ENCODE results near the gene AIM2.

The AIM2 gene

DNA sequence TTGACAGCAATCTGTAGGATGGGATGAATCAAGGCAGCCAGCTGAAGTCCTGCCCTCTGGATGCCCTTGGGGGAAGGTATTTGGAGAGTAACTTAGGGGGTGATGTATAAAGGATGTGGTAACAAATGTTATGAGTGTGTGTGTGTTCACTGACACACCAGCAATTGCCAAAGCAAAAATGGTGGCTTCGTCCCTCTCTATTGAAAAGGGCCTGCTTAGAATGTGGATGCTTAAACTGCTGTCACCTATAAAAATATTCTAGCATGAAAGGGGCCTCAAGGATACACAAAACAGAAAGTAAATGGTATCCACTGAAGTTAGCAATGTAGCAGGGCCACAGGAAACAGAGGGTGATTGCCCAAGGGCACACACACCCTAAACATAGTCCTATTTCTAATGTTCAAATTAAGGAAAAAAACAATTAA lies 15.1 kb upstream of the AIM2 start:
- TF ChIP-seq FOXP2 (optimal IDR thresholded peaks at IDR 0.05; ENCODE audit: borderline replicate concordance, extremely low read depth, extremely low read length, insufficient read depth) = no peak
- TF ChIP-seq, protein P1, sequence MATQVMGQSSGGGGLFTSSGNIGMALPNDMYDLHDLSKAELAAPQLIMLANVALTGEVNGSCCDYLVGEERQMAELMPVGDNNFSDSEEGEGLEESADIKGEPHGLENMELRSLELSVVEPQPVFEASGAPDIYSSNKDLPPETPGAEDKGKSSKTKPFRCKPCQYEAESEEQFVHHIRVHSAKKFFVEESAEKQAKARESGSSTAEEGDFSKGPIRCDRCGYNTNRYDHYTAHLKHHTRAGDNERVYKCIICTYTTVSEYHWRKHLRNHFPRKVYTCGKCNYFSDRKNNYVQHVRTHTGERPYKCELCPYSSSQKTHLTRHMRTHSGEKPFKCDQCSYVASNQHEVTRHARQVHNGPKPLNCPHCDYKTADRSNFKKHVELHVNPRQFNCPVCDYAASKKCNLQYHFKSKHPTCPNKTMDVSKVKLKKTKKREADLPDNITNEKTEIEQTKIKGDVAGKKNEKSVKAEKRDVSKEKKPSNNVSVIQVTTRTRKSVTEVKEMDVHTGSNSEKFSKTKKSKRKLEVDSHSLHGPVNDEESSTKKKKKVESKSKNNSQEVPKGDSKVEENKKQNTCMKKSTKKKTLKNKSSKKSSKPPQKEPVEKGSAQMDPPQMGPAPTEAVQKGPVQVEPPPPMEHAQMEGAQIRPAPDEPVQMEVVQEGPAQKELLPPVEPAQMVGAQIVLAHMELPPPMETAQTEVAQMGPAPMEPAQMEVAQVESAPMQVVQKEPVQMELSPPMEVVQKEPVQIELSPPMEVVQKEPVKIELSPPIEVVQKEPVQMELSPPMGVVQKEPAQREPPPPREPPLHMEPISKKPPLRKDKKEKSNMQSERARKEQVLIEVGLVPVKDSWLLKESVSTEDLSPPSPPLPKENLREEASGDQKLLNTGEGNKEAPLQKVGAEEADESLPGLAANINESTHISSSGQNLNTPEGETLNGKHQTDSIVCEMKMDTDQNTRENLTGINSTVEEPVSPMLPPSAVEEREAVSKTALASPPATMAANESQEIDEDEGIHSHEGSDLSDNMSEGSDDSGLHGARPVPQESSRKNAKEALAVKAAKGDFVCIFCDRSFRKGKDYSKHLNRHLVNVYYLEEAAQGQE (IDR thresholded peaks at IDR 0.05; ENCODE audit: insufficient read depth in 1 of 2, low read depth in 2 of 2, low read length in 2 of 2) = no peak
- no peak for TF ChIP-seq TAF1 (IDR thresholded peaks at IDR 0.05; ENCODE audit: borderline replicate concordance, insufficient read depth, low read length)
- no peak for TF ChIP-seq POLR2AphosphoS5 (IDR thresholded peaks at IDR 0.05; ENCODE audit: low read depth, low read length)
- TF ChIP-seq SIN3A (IDR thresholded peaks at IDR 0.05; ENCODE audit: borderline replicate concordance, insufficient read depth, low read length) = no peak

DNA sequence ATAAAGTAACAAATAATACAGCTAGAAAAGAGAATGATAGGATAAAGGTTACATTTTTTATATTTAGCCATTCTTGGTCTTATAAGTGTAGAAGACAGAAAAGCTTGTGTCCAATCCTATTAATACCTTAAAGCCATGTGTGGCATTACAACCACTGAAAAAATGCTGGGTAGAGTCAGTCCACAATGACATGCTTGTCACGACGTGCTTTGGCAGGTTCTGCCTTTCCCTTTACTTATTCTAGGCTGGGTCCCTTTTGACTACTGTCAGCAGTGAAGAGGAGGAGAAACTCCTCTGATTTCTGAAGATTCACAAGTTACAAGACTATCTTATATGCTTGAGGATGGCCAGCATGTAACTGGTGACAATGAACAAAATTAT lies 14.6 kb upstream of the AIM2 start:
- no peak for TF ChIP-seq FOXP2 (optimal IDR thresholded peaks at IDR 0.05; ENCODE audit: borderline replicate concordance, extremely low read depth, extremely low read length, insufficient read depth)
- TF ChIP-seq, protein P1 (IDR thresholded peaks at IDR 0.05; ENCODE audit: insufficient read depth in 1 of 2, low read depth in 2 of 2, low read length in 2 of 2) = no peak
- TF ChIP-seq SIN3A (IDR thresholded peaks at IDR 0.05; ENCODE audit: borderline replicate concordance, insufficient read depth, low read length) = no peak
- no peak for TF ChIP-seq POLR2AphosphoS5 (IDR thresholded peaks at IDR 0.05; ENCODE audit: low read depth, low read length)
- no peak for TF ChIP-seq TAF1 (IDR thresholded peaks at IDR 0.05; ENCODE audit: borderline replicate concordance, insufficient read depth, low read length)

DNA sequence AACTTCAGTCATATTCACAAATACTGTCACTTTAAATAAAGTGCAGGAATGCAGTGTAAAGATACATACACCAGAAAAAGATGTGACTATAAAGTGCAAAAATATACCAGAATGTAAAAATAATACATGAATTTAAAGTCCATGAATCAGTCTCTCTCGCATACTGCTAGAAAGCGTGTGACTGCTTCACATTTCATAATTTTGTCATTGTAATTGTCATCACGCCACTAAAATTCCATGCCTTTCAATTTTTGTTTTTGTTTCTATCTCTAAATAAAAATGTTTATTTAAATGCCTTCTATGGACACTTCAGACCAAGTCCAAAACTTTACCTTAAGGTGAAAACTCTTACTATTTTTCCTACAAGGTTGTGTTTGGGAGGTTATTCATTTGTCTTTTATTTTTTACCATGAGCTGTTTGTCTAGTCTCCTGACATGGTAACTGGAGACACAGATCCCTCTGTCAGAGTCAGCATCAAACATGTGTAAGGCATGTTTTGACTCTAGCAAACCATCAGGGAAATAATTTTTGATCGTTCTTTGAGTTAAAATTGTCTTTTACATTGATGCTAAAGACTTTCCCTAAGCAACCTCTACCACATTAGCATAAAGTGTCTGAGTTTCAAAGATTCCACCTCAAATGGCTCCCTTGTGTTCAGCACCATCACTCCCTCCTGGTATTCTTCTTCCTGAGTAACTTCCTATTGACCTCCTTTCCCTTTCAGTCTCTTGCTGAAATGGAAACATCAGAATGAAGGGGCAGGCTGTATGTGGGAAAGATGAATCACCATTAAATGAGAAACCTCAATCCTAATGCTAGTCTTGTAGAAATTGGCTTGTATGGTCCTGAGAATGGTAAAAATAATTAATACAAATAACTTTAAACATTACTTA lies 14.0 kb upstream of the AIM2 start:
- TF ChIP-seq POLR2AphosphoS5 (IDR thresholded peaks at IDR 0.05; ENCODE audit: low read depth, low read length) = no peak
- TF ChIP-seq SIN3A (IDR thresholded peaks at IDR 0.05; ENCODE audit: borderline replicate concordance, insufficient read depth, low read length) = no peak
- no peak for TF ChIP-seq TAF1 (IDR thresholded peaks at IDR 0.05; ENCODE audit: borderline replicate concordance, insufficient read depth, low read length)
- TF ChIP-seq, protein P1 (IDR thresholded peaks at IDR 0.05; ENCODE audit: insufficient read depth in 1 of 2, low read depth in 2 of 2, low read length in 2 of 2) = no peak
- TF ChIP-seq FOXP2 (optimal IDR thresholded peaks at IDR 0.05; ENCODE audit: borderline replicate concordance, extremely low read depth, extremely low read length, insufficient read depth) = no peak

DNA sequence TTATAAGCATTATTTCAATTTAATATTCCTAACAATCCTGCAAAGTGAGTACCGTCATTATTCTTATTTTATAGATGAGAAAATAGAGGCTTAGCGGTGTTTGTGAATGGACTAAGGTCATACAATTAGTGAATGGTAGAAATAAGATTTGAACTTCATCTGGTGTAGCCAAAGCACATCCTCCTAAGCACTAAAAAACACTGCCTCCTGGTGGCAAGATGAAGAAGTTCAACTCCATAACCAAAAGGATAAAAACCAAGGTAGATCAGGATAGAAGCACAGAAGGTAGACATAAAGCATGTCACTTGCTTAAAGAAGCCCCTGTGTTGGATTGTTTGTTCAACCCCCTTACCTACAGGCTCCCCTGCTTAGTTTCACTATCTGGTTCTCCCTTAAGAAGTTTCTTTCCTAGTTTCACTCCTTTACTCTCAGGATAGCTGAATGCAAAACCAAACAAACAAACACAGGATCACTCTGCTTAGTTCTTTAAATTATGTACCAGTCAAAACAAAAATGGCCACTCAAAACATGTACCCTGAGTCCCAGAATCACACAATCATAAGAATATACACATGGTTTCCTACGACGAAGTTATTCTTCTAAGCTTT lies 12.7 kb upstream of the AIM2 start:
- TF ChIP-seq, protein P1 (IDR thresholded peaks at IDR 0.05; ENCODE audit: insufficient read depth in 1 of 2, low read depth in 2 of 2, low read length in 2 of 2) = no peak
